Astrocyte (in vitro differentiated cells and primary cell): Measurements from ENCODE around the gene MPV17L2. TPM values are rescaled to one million over a fixed set of nuclear protein-coding genes. Genes with fewer than 3 reads are reported as not detected.

Experiments used
- DNase-seq: peaks from one replicate; pipeline ENCODE4 v3.0.0-alpha.2; 2010; ENCODE audit warnings: low read depth
- FAIRE-seq: peaks from 2 replicates; lab custom pipeline; 2011; peaks lifted over from hg19 to GRCh38; lab: Jason Lieb, UNC
- H2AFZ ChIP-seq: 2 replicates; pipeline ENCODE4 v1.6.0; 2012; ENCODE audit warnings: low read depth, low read length, inconsistent platforms
- H3K27ac ChIP-seq: 2 replicates; pipeline ENCODE4 v1.5.1; 2011; ENCODE audit warnings: low read depth, low read length, inconsistent platforms
- H3K27me3 ChIP-seq: 2 replicates; pipeline ENCODE4 v1.6.0; 2011; ENCODE audit warnings: low read length, inconsistent platforms; ENCODE audit not compliant: insufficient read depth
- H3K36me3 ChIP-seq: 2 replicates; pipeline ENCODE4 v1.5.1; 2011; ENCODE audit warnings: low read length, inconsistent platforms; ENCODE audit not compliant: insufficient read depth
- H3K4me1 ChIP-seq: 2 replicates; pipeline ENCODE4 v1.5.1; 2011; ENCODE audit warnings: low read length, inconsistent platforms; ENCODE audit not compliant: insufficient read depth
- H3K4me2 ChIP-seq: 2 replicates; pipeline ENCODE4 v1.6.0; 2012; ENCODE audit warnings: low read length, inconsistent platforms
- H3K4me3 ChIP-seq: 2 replicates; pipeline ENCODE4 v1.5.1; 2011; ENCODE audit warnings: low read depth, mild to moderate bottlenecking, low read length, inconsistent platforms; ENCODE audit not compliant: insufficient read depth
- H3K79me2 ChIP-seq: 2 replicates; pipeline ENCODE4 v1.6.0; 2012; ENCODE audit warnings: mild to moderate bottlenecking, low read length, inconsistent platforms; ENCODE audit not compliant: insufficient read depth
- H3K9ac ChIP-seq: 2 replicates; pipeline ENCODE4 v1.6.0; 2012; ENCODE audit warnings: mild to moderate bottlenecking, low read length, inconsistent platforms
- H3K9me3 ChIP-seq: 2 replicates; pipeline ENCODE4 v1.5.1; 2012; ENCODE audit warnings: low read depth, mild to moderate bottlenecking, low read length, inconsistent platforms; ENCODE audit not compliant: insufficient read depth
- H4K20me1 ChIP-seq: 2 replicates; pipeline ENCODE4 v1.6.0; 2012; ENCODE audit warnings: low read length, inconsistent platforms; ENCODE audit not compliant: insufficient read depth
- H3K27ac Mint-ChIP-seq: one replicate; pipeline ENCODE4 v1.8.0; 2021; ENCODE audit warnings: mild to moderate bottlenecking, mixed read lengths; ENCODE audit not compliant: unreplicated experiment
- H3K27me3 Mint-ChIP-seq: one replicate; pipeline ENCODE4 v1.8.0; 2021; ENCODE audit warnings: low read depth, mixed read lengths; ENCODE audit not compliant: unreplicated experiment
- H3K36me3 Mint-ChIP-seq: one replicate; pipeline ENCODE4 v1.8.0; 2021; ENCODE audit warnings: low read depth, mixed read lengths; ENCODE audit not compliant: unreplicated experiment
- H3K4me1 Mint-ChIP-seq: one replicate; pipeline ENCODE4 v1.8.0; 2021; ENCODE audit warnings: low read depth, mixed read lengths; ENCODE audit not compliant: unreplicated experiment
- H3K4me3 Mint-ChIP-seq: one replicate; pipeline ENCODE4 v1.8.0; 2021; ENCODE audit warnings: mild to moderate bottlenecking, moderate library complexity, mixed read lengths; ENCODE audit not compliant: unreplicated experiment
- H3K9me3 Mint-ChIP-seq: one replicate; pipeline ENCODE4 v1.8.0; 2021; ENCODE audit warnings: mild to moderate bottlenecking, mixed read lengths; ENCODE audit not compliant: unreplicated experiment
- CTCF ChIP-seq: IDR thresholded peaks from 2 replicates; pipeline ENCODE4 v1.5.1; 2011; ENCODE audit warnings: low read depth, mild to moderate bottlenecking, inconsistent platforms, low read length, moderate library complexity; ENCODE audit not compliant: insufficient read depth
- EZH2 ChIP-seq: IDR thresholded peaks from 2 replicates; pipeline ENCODE4 v1.6.1; 2012; ENCODE audit warnings: mild to moderate bottlenecking, low read length, inconsistent platforms; ENCODE audit not compliant: insufficient read depth
- total RNA-seq: library from RNA; stranded (reverse); gene quantifications from 2 replicates; pipeline ENCODE4 v1.2.1, GENCODE V29; 2021

MPV17L2 gene
- total RNA-seq, 1 donor from 2014 or later = 21.8 TPM

- peaks cover 13% of the 10 kb centered on the region for H3K36me3 Mint-ChIP-seq
- H2AFZ ChIP-seq = no peak overlapping the region
- H3K4me3 Mint-ChIP-seq = no peak overlapping the region
- TF ChIP-seq CTCF (no peak), EZH2 (no peak)
- FAIRE-seq (no peak), DNase-seq (no peak)
- no peak overlapping the region for H3K9ac ChIP-seq
- peaks cover 8% of the 10 kb centered on the region for H4K20me1 ChIP-seq
- H3K4me1 Mint-ChIP-seq = no peaks in the 10 kb centered on the region
- no peaks in the 10 kb centered on the region for H3K36me3 ChIP-seq
- H3K27ac Mint-ChIP-seq = no peak overlapping the region
- peaks cover 1% of the 10 kb centered on the region for H3K9me3 Mint-ChIP-seq
- no peak overlapping the region for H3K27ac ChIP-seq
- H3K4me2 ChIP-seq = no peak overlapping the region
- no peaks in the 10 kb centered on the region for H3K79me2 ChIP-seq
- H3K4me1 ChIP-seq = no peaks in the 10 kb centered on the region
- peaks cover 27% of the 10 kb centered on the region for H3K27me3 Mint-ChIP-seq
- H3K4me3 ChIP-seq = no peak overlapping the region
- no peaks in the 10 kb centered on the region for H3K27me3 ChIP-seq
- H3K9me3 ChIP-seq = no peaks in the 10 kb centered on the region
Observed at GRCh38 chr19:18172331-18173053, 20.5 kb upstream of the MPV17L2 start.

- Histone ChIP-seq H4K20me1 (peaks cover 3% of the 10 kb centered on the region), H3K4me2 (peak overlapping the region; percentile 98), H3K36me3 (no peaks in the 10 kb centered on the region), H3K79me2 (no peaks in the 10 kb centered on the region), H3K27ac (no peak overlapping the region), H2AFZ (peak overlapping the region; percentile 96), H3K9ac (peak overlapping the region; percentile 72), H3K27me3 (no peaks in the 10 kb centered on the region), H3K4me3 (peak overlapping the region; percentile 68), H3K4me1 (no peaks in the 10 kb centered on the region), H3K9me3 (no peaks in the 10 kb centered on the region)
- no peak for FAIRE-seq
- Mint-ChIP-seq H3K27me3 (peaks cover 30% of the 10 kb centered on the region), H3K27ac (no peak overlapping the region), H3K36me3 (peaks cover 12% of the 10 kb centered on the region), H3K4me3 (no peak overlapping the region), H3K4me1 (no peaks in the 10 kb centered on the region), H3K9me3 (peaks cover 1% of the 10 kb centered on the region)
- no peak for DNase-seq
- TF ChIP-seq CTCF (no peak), EZH2 (no peak)
Observed at GRCh38 chr19:18173054-18173571, 19.9 kb upstream of the MPV17L2 start.
